ENCODE results near the gene ZNF614.
"Not testable (repeated sequence)": the region's sequence is repeated elsewhere in the genome, so short reads cannot be mapped to it uniquely, and the experiment has no call there.

DNA sequence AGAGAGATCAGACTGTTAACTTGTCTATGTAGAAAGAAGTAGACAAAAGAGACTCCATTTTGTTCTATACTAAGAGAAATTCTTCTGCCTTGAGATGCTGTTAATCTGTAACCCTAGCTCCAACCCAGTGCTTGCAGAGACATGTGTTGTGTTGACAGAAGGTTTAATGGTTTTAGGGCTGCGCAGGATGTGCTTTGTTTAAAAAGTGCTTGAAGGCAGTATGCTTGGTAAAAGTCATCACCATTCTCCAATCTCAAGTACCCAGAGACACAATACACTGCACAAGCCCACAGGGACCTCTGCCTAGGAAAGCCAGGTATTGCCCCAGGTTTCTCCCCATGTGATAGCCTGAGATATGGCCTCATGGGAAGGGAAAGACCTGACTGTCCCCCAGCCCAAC is 23.6 kb upstream of the ZNF614 start:
- TF ChIP-seq, protein P1, sequence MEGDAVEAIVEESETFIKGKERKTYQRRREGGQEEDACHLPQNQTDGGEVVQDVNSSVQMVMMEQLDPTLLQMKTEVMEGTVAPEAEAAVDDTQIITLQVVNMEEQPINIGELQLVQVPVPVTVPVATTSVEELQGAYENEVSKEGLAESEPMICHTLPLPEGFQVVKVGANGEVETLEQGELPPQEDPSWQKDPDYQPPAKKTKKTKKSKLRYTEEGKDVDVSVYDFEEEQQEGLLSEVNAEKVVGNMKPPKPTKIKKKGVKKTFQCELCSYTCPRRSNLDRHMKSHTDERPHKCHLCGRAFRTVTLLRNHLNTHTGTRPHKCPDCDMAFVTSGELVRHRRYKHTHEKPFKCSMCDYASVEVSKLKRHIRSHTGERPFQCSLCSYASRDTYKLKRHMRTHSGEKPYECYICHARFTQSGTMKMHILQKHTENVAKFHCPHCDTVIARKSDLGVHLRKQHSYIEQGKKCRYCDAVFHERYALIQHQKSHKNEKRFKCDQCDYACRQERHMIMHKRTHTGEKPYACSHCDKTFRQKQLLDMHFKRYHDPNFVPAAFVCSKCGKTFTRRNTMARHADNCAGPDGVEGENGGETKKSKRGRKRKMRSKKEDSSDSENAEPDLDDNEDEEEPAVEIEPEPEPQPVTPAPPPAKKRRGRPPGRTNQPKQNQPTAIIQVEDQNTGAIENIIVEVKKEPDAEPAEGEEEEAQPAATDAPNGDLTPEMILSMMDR (IDR thresholded peaks at IDR 0.05) = not testable (repeated sequence)
- not testable (repeated sequence) for TF ChIP-seq JUN (IDR thresholded peaks at IDR 0.05); POLR2A (IDR thresholded peaks at IDR 0.05; ENCODE audit: low read length); POLR2AphosphoS2 (conservative IDR thresholded peaks at IDR 0.05; ENCODE audit: low read length)
